ENCODE measurements around the gene DPP3.
A peak's percentile ranks its signal among the peaks of the same experiment; 100 is the strongest.

DPP3 gene

GRCh38 chr11:66476173-66476840, 3.9 kb upstream of the DPP3 start:
- TF ChIP-seq FOXP2 (optimal IDR thresholded peaks at IDR 0.05; ENCODE audit: control extremely low read depth, extremely low read length, insufficient read depth) (no peak), EZH2 (IDR thresholded peaks at IDR 0.05) (no peak), POLR2AphosphoS5 (IDR thresholded peaks at IDR 0.05; ENCODE audit: borderline replicate concordance, low read depth, low read length) (no peak)

GRCh38 chr11:66476841-66477251, 3.4 kb upstream of the DPP3 start:
- no peak overlapping the region for H3K4me3 ChIP-seq
- no peaks in the 10 kb centered on the region for H3K9me3 ChIP-seq (ENCODE audit: low read depth, low read length)
- DNase-seq (ENCODE audit: low read depth, low spot score) = no peak
- H3K27ac ChIP-seq = no peak overlapping the region
- H3K36me3 ChIP-seq (ENCODE audit: insufficient read depth, low read length) = no peaks in the 10 kb centered on the region
- TF ChIP-seq FOXP2 (optimal IDR thresholded peaks at IDR 0.05; ENCODE audit: control extremely low read depth, extremely low read length, insufficient read depth) = no peak
- TF ChIP-seq EZH2 (IDR thresholded peaks at IDR 0.05) = no peak
- no peak for TF ChIP-seq POLR2AphosphoS5 (IDR thresholded peaks at IDR 0.05; ENCODE audit: borderline replicate concordance, low read depth, low read length)
- H3K9ac ChIP-seq (ENCODE audit: insufficient read length) = no peak overlapping the region

More at GRCh38 chr11:66476173-66476840, 3.9 kb upstream of the DPP3 start:
- Histone ChIP-seq H3K27ac (no peak overlapping the region), H3K36me3 (ENCODE audit: insufficient read depth, low read length) (no peaks in the 10 kb centered on the region), H3K9me3 (ENCODE audit: low read depth, low read length) (no peaks in the 10 kb centered on the region), H3K9ac (ENCODE audit: insufficient read length) (no peak overlapping the region), H3K4me3 (no peak overlapping the region)
- DNase-seq (ENCODE audit: low read depth, low spot score) = no peak

- no peak for TF ChIP-seq POLR2AphosphoS5 (IDR thresholded peaks at IDR 0.05; ENCODE audit: borderline replicate concordance, low read depth, low read length)
- TF ChIP-seq EZH2 (IDR thresholded peaks at IDR 0.05) = no peak
- no peak for TF ChIP-seq FOXP2 (optimal IDR thresholded peaks at IDR 0.05; ENCODE audit: control extremely low read depth, extremely low read length, insufficient read depth)
- no peak for DNase-seq (ENCODE audit: low read depth, low spot score)
- Histone ChIP-seq H3K9me3 (ENCODE audit: low read depth, low read length) (no peaks in the 10 kb centered on the region), H3K9ac (ENCODE audit: insufficient read length) (no peak overlapping the region), H3K36me3 (ENCODE audit: insufficient read depth, low read length) (no peaks in the 10 kb centered on the region), H3K27ac (no peak overlapping the region), H3K4me3 (no peak overlapping the region)
Measured at GRCh38 chr11:66477263-66478201, 2.7 kb upstream of the DPP3 start.

- H3K36me3 ChIP-seq (ENCODE audit: insufficient read depth, low read length) = no peaks in the 10 kb centered on the region
- no peak overlapping the region for H3K27ac ChIP-seq
- H3K4me3 ChIP-seq = peak overlapping the region; percentile 90
- no peak for DNase-seq (ENCODE audit: low read depth, low spot score)
- TF ChIP-seq EZH2 (IDR thresholded peaks at IDR 0.05) (no peak), POLR2AphosphoS5 (IDR thresholded peaks at IDR 0.05; ENCODE audit: borderline replicate concordance, low read depth, low read length) (no peak), FOXP2 (optimal IDR thresholded peaks at IDR 0.05; ENCODE audit: control extremely low read depth, extremely low read length, insufficient read depth) (no peak)
- peak overlapping the region; percentile 94 for H3K9ac ChIP-seq (ENCODE audit: insufficient read length)
- H3K9me3 ChIP-seq (ENCODE audit: low read depth, low read length) = no peaks in the 10 kb centered on the region
Measured at GRCh38 chr11:66478729-66479393, 1.4 kb upstream of the DPP3 start.

GRCh38 chr11:66479394-66480116, 679 bp upstream of the DPP3 start:
- no peak for DNase-seq (ENCODE audit: low read depth, low spot score)
- TF ChIP-seq FOXP2 (optimal IDR thresholded peaks at IDR 0.05; ENCODE audit: control extremely low read depth, extremely low read length, insufficient read depth) = no peak
- TF ChIP-seq EZH2 (IDR thresholded peaks at IDR 0.05) = no peak
- no peak for TF ChIP-seq POLR2AphosphoS5 (IDR thresholded peaks at IDR 0.05; ENCODE audit: borderline replicate concordance, low read depth, low read length)
- H3K9me3 ChIP-seq (ENCODE audit: low read depth, low read length) = no peaks in the 10 kb centered on the region
- peak overlapping the region; percentile 90 for H3K4me3 ChIP-seq
- no peaks in the 10 kb centered on the region for H3K36me3 ChIP-seq (ENCODE audit: insufficient read depth, low read length)
- H3K9ac ChIP-seq (ENCODE audit: insufficient read length) = peak overlapping the region; percentile 94
- peak overlapping the region; percentile 77; the same call in 1 of the 2 replicates for H3K27ac ChIP-seq

GRCh38 chr11:66484806-66485380, 4.7 kb downstream of the DPP3 start:
- H3K4me3 ChIP-seq = no peak overlapping the region
- H3K9me3 ChIP-seq (ENCODE audit: low read depth, low read length) = no peaks in the 10 kb centered on the region
- DNase-seq (ENCODE audit: low read depth, low spot score) = no peak
- no peaks in the 10 kb centered on the region; the same call in 1 of the 2 replicates for H3K36me3 ChIP-seq (ENCODE audit: insufficient read depth, low read length)
- H3K27ac ChIP-seq = no peak overlapping the region
- no peak for TF ChIP-seq POLR2AphosphoS5 (IDR thresholded peaks at IDR 0.05; ENCODE audit: borderline replicate concordance, low read depth, low read length)
- no peak for TF ChIP-seq FOXP2 (optimal IDR thresholded peaks at IDR 0.05; ENCODE audit: control extremely low read depth, extremely low read length, insufficient read depth)
- TF ChIP-seq EZH2 (IDR thresholded peaks at IDR 0.05) = no peak
- H3K9ac ChIP-seq (ENCODE audit: insufficient read length) = no peak overlapping the region

GRCh38 chr11:66488957-66489356, 8.7 kb downstream of the DPP3 start:
- no peak for DNase-seq (ENCODE audit: low read depth, low spot score)
- Histone ChIP-seq H3K27ac (no peak overlapping the region), H3K9me3 (ENCODE audit: low read depth, low read length) (no peaks in the 10 kb centered on the region), H3K36me3 (ENCODE audit: insufficient read depth, low read length) (peaks cover 9% of the 10 kb centered on the region; the same call in 1 of the 2 replicates), H3K4me3 (no peak overlapping the region), H3K9ac (ENCODE audit: insufficient read length) (no peak overlapping the region)
- TF ChIP-seq POLR2AphosphoS5 (IDR thresholded peaks at IDR 0.05; ENCODE audit: borderline replicate concordance, low read depth, low read length) = no peak
- no peak for TF ChIP-seq FOXP2 (optimal IDR thresholded peaks at IDR 0.05; ENCODE audit: control extremely low read depth, extremely low read length, insufficient read depth)
- TF ChIP-seq EZH2 (IDR thresholded peaks at IDR 0.05) = no peak

Data from SK-N-MC (cell line).